Endometrial microvascular endothelial cells (primary cell): ENCODE measurements around the gene PRKCB. TPM values are rescaled to one million over a fixed set of nuclear protein-coding genes. Genes with fewer than 3 reads are reported as not detected.

Experiments used
- in situ Hi-C: cut with HindIII; loops from 2 replicates; pipeline ENCODE4 v1.10.0; 2017; ENCODE audit warnings: low sequenced_read_pairs, low pct_unique_long_range_greater_than_20kb; ENCODE audit errors: inconsistent ontology term
- total RNA-seq: library from RNA; depleted of rRNA; stranded (reverse); fragments of >200 nt; gene quantifications from one replicate; pipeline ENCODE4 v1.2.3, GENCODE V29; 2015; ENCODE audit errors: inconsistent ontology term

The PRKCB gene
- total RNA-seq, 1 donor from 2014 or later = not detected

- in situ Hi-C loops = no loop called here
Observed at GRCh38 chr16:23859713-23860269, 24.0 kb downstream of the PRKCB start.

DNA sequence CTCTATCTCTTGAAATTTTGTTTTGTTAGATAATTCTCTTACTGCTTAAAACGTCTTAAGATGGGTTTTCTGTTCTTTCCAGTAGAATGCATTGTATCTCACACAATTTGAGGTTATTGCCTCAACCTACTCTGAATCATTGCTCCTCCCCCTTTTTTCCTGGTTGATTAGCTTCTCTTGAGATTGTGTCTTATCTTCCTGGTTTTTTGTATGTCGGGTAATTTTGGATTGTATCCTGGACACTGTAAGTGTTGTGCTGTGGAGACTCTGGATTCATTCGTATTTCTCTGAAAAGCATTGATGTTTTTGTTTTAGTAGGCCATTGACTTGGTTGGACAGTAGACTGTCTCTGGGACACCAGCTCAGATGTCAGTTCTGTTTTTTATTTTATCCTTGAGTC, 26.1 kb downstream of the PRKCB start:
- in situ Hi-C loops = no loop called here

DNA sequence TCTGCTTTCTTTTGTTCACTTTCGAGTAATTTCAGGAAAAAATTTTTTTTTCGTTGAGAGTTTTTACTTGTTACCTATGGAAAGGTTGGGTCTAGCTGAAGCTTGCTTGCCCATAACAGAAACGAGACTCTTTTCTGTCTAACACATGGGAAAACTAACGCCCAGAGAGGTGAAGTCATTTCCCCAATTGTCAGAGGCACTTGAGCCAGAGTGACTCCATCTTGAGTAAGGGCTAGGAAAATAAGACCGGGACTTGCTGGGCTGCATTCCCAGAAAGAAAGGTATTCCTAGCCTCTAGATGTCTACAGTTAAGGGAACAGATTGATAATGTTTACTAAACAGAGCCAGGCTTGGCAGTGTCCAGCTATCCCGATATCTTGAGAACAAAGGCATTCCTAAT, 26.8 kb downstream of the PRKCB start:
- in situ Hi-C loops = no loop called here

- in situ Hi-C loops = no loop called here
Observed at GRCh38 chr16:23863511-23864422, 28.0 kb downstream of the PRKCB start.

- in situ Hi-C loops = no loop called here
Observed at GRCh38 chr16:23865853-23866252, 30.1 kb downstream of the PRKCB start.

DNA sequence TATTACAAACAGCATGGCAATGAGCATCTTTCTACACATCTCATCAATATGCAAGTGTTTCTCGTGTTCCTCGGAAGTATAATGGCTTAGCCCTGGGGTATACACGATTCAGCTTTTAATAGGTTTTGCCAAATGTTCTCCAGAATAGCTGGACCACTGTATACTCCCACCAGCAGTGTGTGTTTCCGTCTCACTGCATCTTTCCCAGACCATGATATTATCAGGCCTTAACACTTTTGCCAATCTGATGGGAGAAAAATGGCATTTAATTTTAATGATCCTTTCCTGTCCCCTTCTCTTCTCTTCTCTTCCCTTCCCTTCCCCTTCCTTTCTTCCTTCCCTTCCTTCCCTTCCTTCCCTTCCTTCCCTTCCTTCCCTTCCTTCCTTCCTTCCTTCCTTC, 30.8 kb downstream of the PRKCB start:
- in situ Hi-C loops = no loop called here

DNA sequence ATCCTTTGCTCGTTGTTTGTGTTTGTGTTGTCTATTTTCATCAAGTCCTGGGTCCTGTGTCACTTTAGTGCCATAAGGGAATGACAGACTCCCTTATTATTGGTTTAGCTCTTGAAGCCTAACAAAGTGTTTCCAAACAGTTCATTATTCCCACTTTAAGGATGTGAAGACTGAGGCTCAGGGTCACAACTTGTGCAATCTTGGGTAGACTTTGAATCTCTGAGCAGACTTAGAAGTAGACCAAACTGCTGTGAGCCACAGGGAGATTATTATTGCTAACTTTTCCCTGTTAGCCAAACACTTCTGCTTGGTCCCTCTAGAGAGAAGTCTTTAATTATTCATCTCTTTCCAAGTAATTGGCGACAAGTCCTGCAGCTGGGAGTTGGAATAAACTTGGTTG, 31.8 kb downstream of the PRKCB start:
- in situ Hi-C loops = no loop called here

DNA sequence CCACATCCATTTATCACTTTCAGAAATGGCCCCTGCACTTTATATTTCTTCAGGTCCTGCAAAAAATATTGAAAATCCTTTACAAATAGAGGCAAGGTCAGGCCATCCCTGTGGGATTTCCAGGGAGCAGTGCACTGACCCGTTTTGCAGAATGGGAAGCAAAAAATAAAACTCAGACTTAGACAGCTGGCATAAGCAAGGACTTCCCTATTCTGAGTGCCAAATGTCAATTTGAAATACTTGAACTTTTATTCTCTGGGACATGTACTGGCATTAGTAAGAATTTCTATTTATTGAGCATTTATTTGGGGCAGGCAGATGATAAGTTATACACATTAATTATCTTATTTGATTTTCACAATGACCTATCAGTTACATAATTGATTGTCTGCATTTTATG, 32.4 kb downstream of the PRKCB start:
- in situ Hi-C loops = no loop called here

GRCh38 chr16:23869052-23869451, 33.3 kb downstream of the PRKCB start:
- in situ Hi-C loops = no loop called here

GRCh38 chr16:23871924-23872323, 36.1 kb downstream of the PRKCB start:
- in situ Hi-C loops = no loop called here

- in situ Hi-C loops = no loop called here
Observed at GRCh38 chr16:23874613-23875294, 39.0 kb downstream of the PRKCB start.

GRCh38 chr16:23876256-23876896, 40.6 kb downstream of the PRKCB start:
- in situ Hi-C loops = no loop called here

- in situ Hi-C loops = no loop called here
Observed at GRCh38 chr16:23877107-23878070, 41.6 kb downstream of the PRKCB start.

- in situ Hi-C loops = no loop called here
Observed at GRCh38 chr16:23879735-23880373, 44.1 kb downstream of the PRKCB start.

DNA sequence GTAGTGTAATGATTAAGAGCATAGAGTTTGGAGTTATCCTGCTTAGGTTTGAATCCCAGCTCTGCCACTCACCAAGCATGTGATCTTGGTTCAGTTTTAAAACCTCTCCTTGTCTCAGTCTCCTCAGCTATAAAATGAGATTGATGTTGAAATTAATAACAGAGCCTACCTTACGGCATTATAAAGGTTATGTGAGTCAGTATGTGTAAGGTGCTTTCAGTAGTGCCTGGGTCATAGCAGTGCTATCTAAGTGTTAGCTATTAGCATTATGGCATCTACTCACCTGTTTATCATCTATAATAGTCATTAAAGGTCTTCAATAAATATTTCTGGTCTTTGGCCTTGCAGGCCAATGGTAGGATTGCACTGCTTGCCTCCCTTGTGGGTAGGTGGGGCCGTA, 53.4 kb downstream of the PRKCB start:
- in situ Hi-C loops = no loop called here

DNA sequence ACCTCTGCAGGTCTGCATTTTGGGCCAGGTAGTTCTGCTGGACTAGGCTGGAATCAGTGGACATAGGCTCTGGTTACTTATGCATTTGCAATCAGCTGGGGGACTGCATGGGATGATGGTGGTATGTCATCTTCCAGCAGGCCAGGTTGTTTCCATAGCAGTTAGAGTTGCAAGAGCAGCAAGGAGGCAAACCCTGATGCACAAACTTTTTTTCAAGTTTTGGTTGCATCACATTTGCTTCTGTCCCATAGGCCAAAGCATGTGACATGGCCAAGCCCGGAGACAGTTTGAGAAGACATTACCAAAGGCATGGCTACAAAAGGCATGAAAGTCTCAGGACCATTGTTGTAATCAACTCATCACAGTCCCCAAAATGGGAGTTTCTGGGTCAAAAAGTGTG, 58.2 kb downstream of the PRKCB start:
- in situ Hi-C loops = no loop called here

GRCh38 chr16:23895052-23895451, 59.3 kb downstream of the PRKCB start:
- in situ Hi-C loops = no loop called here
